ENCODE results near the gene SSBP4. TPM values are rescaled to one million over a fixed set of nuclear protein-coding genes. Genes with fewer than 3 reads are reported as not detected.

Gene SSBP4
- total and polyA plus RNA-seq, 2 of the 8 experiments (the other 6 are each of a cell fraction or from before 2014, with no cell fraction given): 26.4 to 33.7 TPM

DNA sequence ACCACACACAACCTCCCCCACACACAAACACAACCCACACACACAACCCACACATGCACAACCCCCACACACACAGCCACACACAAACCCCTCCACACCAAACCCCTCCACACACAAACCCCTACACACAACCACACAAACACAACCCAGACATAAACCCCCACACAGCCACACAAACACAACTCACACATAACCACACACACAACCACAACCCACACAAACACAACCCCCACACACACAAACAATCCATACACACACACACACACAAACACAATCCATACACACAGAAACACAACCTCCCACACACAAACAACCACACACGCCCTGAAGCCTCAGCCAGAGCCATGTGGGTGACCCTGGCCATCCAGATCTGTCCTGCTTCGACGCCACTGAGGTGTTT, 48.8 kb downstream of the SSBP4 start (continued):
- TF ChIP-seq, protein P1, sequence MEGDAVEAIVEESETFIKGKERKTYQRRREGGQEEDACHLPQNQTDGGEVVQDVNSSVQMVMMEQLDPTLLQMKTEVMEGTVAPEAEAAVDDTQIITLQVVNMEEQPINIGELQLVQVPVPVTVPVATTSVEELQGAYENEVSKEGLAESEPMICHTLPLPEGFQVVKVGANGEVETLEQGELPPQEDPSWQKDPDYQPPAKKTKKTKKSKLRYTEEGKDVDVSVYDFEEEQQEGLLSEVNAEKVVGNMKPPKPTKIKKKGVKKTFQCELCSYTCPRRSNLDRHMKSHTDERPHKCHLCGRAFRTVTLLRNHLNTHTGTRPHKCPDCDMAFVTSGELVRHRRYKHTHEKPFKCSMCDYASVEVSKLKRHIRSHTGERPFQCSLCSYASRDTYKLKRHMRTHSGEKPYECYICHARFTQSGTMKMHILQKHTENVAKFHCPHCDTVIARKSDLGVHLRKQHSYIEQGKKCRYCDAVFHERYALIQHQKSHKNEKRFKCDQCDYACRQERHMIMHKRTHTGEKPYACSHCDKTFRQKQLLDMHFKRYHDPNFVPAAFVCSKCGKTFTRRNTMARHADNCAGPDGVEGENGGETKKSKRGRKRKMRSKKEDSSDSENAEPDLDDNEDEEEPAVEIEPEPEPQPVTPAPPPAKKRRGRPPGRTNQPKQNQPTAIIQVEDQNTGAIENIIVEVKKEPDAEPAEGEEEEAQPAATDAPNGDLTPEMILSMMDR (IDR thresholded peaks at IDR 0.05; ENCODE audit: control extremely low read depth in 1 of 3, insufficient read depth in 1 of 3, low read depth in 1 of 3, low read length in 3 of 3): no peak
- no peak for TF ChIP-seq BCL11A (IDR thresholded peaks at IDR 0.05; ENCODE audit: low read depth in 2 of 2, low read length in 2 of 2)
- TF ChIP-seq GTF2F1 (IDR thresholded peaks at IDR 0.05; ENCODE audit: borderline replicate concordance, low read depth, low read length): no peak
- no peak for TF ChIP-seq TEAD4 (IDR thresholded peaks at IDR 0.05; ENCODE audit: low read depth, low read length)
- no peak for TF ChIP-seq RNF2 (IDR thresholded peaks at IDR 0.05; ENCODE audit: borderline replicate concordance, low read depth, low read length, missing control alignments, poor library complexity, severe bottlenecking)
- TF ChIP-seq POLR2A (IDR thresholded peaks at IDR 0.05; ENCODE audit: control extremely low read depth in 1 of 2, low read depth in 2 of 2, low read length in 2 of 2): no peak
- no peak for TF ChIP-seq TBP (IDR thresholded peaks at IDR 0.05; ENCODE audit: low read depth, low read length)
- TF ChIP-seq HDAC2 (IDR thresholded peaks at IDR 0.05; ENCODE audit: borderline replicate concordance in 1 of 2, low read depth in 2 of 2, low read length in 2 of 2): no peak

Data from H1 (cell line).